GM12878 (cell line): ENCODE data around the gene HIC1. TPM values are rescaled to one million over a fixed set of nuclear protein-coding genes. Genes with fewer than 3 reads are reported as not detected.
A peak's percentile ranks its signal among the peaks of the same experiment; 100 is the strongest.

Experiments
- ATAC-seq: fragments of 200-7000 bp; cut with Tn5 transposase; 3 replicates; pipeline ENCODE4 v1.9.1; 2020; ENCODE audit warnings: mild to moderate bottlenecking, moderate library complexity
- BruUV-seq: library from RNA; stranded (reverse); fragments of 400-500 nt; replicated peaks from 2 replicates; lab custom pipeline; 2021; lab: Mats Ljungman, UMichigan
- CTCF ChIA-PET: fragments of 300-600 bp; sonication (Branson Sonifier 250); formaldehyde crosslinking; extraction: SDS; loops from one replicate; lab custom pipeline; 2021; ENCODE audit warnings: inconsistent platforms; lab: Yijun Ruan, JAX
- POLR2A ChIA-PET: fragments of 350-600 bp; formaldehyde crosslinking; extraction: SDS; loops from one replicate; lab custom pipeline; 2021; ENCODE audit warnings: inconsistent platforms; lab: Charles Lee
- RAD21 ChIA-PET: fragments of 300-600 bp; sonication (Branson Sonifier 250); formaldehyde crosslinking; loops from one replicate; lab custom pipeline; 2023; ENCODE audit warnings: antibody characterized with exemption; ENCODE audit not compliant: unreplicated experiment; lab: Charles Lee
- SMC1A ChIA-PET: fragments of 300-600 bp; sonication (Branson Sonifier 250); formaldehyde crosslinking; loops from one replicate; lab custom pipeline; 2023; ENCODE audit not compliant: unreplicated experiment, uncharacterized antibody; lab: Charles Lee
- DNase-seq: peaks from one replicate; pipeline ENCODE4 v3.0.0-alpha.2; 2011; ENCODE audit warnings: low read depth, low spot score
- FAIRE-seq: peaks from 3 replicates; lab custom pipeline; 2011; peaks lifted over from hg19 to GRCh38; lab: Jason Lieb, UNC
- H2AFZ ChIP-seq: 2 replicates; pipeline ENCODE4 v1.6.0; 2011; ENCODE audit warnings: low read depth, low read length, control low read depth; ENCODE audit not compliant: control insufficient read depth
- H3K27ac ChIP-seq: 2 replicates; pipeline ENCODE4 v1.5.1; 2011; ENCODE audit warnings: control low read depth; ENCODE audit not compliant: control insufficient read depth, insufficient read depth
- H3K27me3 ChIP-seq, 2 experiments: replicated peaks in 1 of 2; 2 replicates each; pipeline versions ENCODE4 v1.6.0 to v1.6.1; 2011; ENCODE audit warnings: low read length in 1 of 2; ENCODE audit not compliant: control insufficient read depth in 2 of 2, insufficient read depth in 2 of 2
- H3K36me3 ChIP-seq, 2 experiments: 2 replicates each; pipeline ENCODE4 v1.5.1; 2011; ENCODE audit warnings: low read length in 1 of 2; ENCODE audit not compliant: control insufficient read depth in 2 of 2, insufficient read depth in 2 of 2
- H3K4me1 ChIP-seq: 2 replicates; pipeline ENCODE4 v1.6.1; 2011; ENCODE audit warnings: mild to moderate bottlenecking, low read length, moderate library complexity, mixed read lengths; ENCODE audit not compliant: control insufficient read depth, insufficient read depth
- H3K4me2 ChIP-seq: 2 replicates; pipeline ENCODE4 v1.6.0; 2011; ENCODE audit warnings: control low read depth; ENCODE audit not compliant: control insufficient read depth, insufficient read depth
- H3K4me3 ChIP-seq: fragments of 200-600 bp; sonication (generic); 2 replicates; pipeline ENCODE4 v1.5.1; 2016
- H3K79me2 ChIP-seq: 2 replicates; pipeline ENCODE4 v1.6.0; 2011; ENCODE audit warnings: low read length; ENCODE audit not compliant: control insufficient read depth, insufficient read depth
- H3K9ac ChIP-seq: 2 replicates; pipeline ENCODE4 v1.8.0; 2011; ENCODE audit warnings: low read length, control low read depth, mixed read lengths; ENCODE audit not compliant: control insufficient read depth, insufficient read depth
- H3K9me3 ChIP-seq: replicated peaks from 3 replicates; pipeline ENCODE4 v1.5.1; 2011; ENCODE audit warnings: mild to moderate bottlenecking, low read length; ENCODE audit not compliant: control insufficient read depth, insufficient read depth
- H4K20me1 ChIP-seq: 2 replicates; pipeline ENCODE4 v1.6.0; 2011; ENCODE audit not compliant: control insufficient read depth, insufficient read depth
- HDGF ChIP-seq: fragments of 450-650 bp; IDR thresholded peaks from 2 replicates; pipeline ENCODE4 v1.6.1; 2016; ENCODE audit warnings: antibody characterized with exemption
- TCF7 ChIP-seq: IDR thresholded peaks from 2 replicates; pipeline ENCODE4 v1.6.1; 2014; ENCODE audit warnings: antibody characterized with exemption, borderline replicate concordance
- WGBS: methylation state at CpG from one replicate; pipeline ENCODE4 v1.1.6; 2016; ENCODE audit warnings: low lambda C conversion rate; ENCODE audit not compliant: insufficient replicate concordance, insufficient coverage; ENCODE audit errors: missing lambda C conversion rate; 5-methylcytosine and 5-hydroxymethylcytosine counted together
- in situ Hi-C: fragments of 300-500 bp; cut with MboI; formaldehyde crosslinking; loops from 9 replicates; pipeline ENCODE4 v1.14.3; 2018; ENCODE audit warnings: mixed read lengths
- intact Hi-C: fragments of 100-400 bp; cut with micrococcal nuclease; formaldehyde crosslinking; loops from one replicate; pipeline ENCODE4 v1.14.2; 2022; ENCODE audit not compliant: unreplicated experiment
- microRNA counts: library from miRNA; unstranded; fragments of <30 nt; microRNA quantifications from one replicate; lab custom pipeline; 2016
- microRNA-seq: library from miRNA; unstranded; fragments of <30 nt; microRNA quantifications from one replicate; pipeline ENCODE4, GENCODE V29; 2018
- polyA plus RNA-seq, 11 experiments: library from polyadenylated mRNA; depleted of rRNA in 4 of 11; unstranded in 6 of 11; stranded (reverse) in 5 of 11; fragments of >200 nt; fragmentation: Nextera tagmentation in 4 of 11; fragmentation: Illumina TruSeq in 1 of 11; extraction: Ambion mirVana in 4 of 11; extraction: Trizol in 1 of 11; gene quantifications; 1 replicate in 1 of 11; 2 replicates in 10 of 11; pipeline versions ENCODE4 v1.2.1 to v1.2.3, GENCODE V29; 2011 to 2016; ENCODE audit warnings: inconsistent platforms in 2 of 11, missing spikeins in 2 of 11, low read depth in 1 of 11
- small RNA-seq: library from RNA; depleted of rRNA; stranded (forward); fragments of <200 nt; gene quantifications from one replicate; pipeline ENCODE3, GENCODE V24; 2014
- total RNA-seq, 4 experiments: library from RNA; depleted of rRNA in 3 of 4; stranded (reverse); fragments of >200 nt in 3 of 4; fragmentation: Illumina TruSeq in 1 of 4; extraction: Trizol in 1 of 4; gene quantifications; 2 replicates each; pipeline versions ENCODE4 v1.2.1 to v1.2.3, GENCODE V29; 2013 to 2021

The HIC1 gene
- total and polyA plus RNA-seq, 10 of the 15 experiments (the other 5 are each of a cell fraction or from before 2014, with no cell fraction given) = 0.11 to 61.1 (median 4.9) TPM

DNA sequence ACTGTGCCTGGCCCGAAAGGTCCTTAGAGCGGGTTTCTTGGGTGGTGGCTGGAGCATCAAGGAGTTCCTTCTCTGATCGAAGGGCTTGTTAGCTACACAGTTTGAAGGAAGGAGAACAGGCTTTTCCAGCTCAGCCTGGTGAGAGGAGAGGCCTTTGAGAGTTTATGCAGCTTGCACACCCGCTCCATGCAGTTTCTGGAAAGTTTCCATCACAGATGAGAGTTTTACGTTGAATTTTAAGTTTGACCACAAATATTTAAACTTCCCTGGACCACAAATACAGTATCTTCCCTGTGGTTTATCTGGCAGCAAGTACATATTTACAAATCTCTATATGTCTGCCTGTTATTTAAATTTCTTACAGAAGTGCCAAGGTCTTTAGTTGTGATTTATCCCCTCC is 56.8 kb downstream of the HIC1 start:
- ChIA-PET SMC1A (interaction anchor here (2.4 to 2.8 kb wide), 2 partner anchors 11 to 26 kb away, joined by 6 to 17 read pairs; no protein-coding TSS in a partner anchor), CTCF (interaction anchor here (1.2 to 2.8 kb wide), 3 partner anchors 8 to 41 kb away, joined by 3 to 11 read pairs (median 3); no protein-coding TSS in a partner anchor), RAD21 (interaction anchor here (1.0 to 2.2 kb wide), 2 partner anchors 17 to 129 kb away, joined by 3 to 8 read pairs; no protein-coding TSS in a partner anchor), POLR2A (interaction anchor here (0.6 to 1.2 kb wide), 2 partner anchors 27 to 48 kb away, joined by 3 to 4 read pairs; no protein-coding TSS in a partner anchor)
- BruUV-seq = no TSS peak
- peaks cover 23% of the 10 kb centered on the region for H3K4me1 ChIP-seq
- intact Hi-C loops = no loop called here
- H3K79me2 ChIP-seq = no peaks in the 10 kb centered on the region
- ATAC-seq (no peak), FAIRE-seq (no peak), DNase-seq (no peak)
- H3K36me3 ChIP-seq = no peaks in the 10 kb centered on the region; a peak in 2 of 4 replicates
- WGBS = 98% methylated on average over 5 of the region's 5 CpGs
- H3K4me2 ChIP-seq = no peak overlapping the region
- no peaks in the 10 kb centered on the region for H4K20me1 ChIP-seq
- in situ Hi-C loops = no loop called here
- H2AFZ ChIP-seq = no peak overlapping the region
- H3K27me3 ChIP-seq = no peaks in the 10 kb centered on the region
- H3K4me3 ChIP-seq = no peak overlapping the region
- no peak overlapping the region for H3K9ac ChIP-seq
- no peak overlapping the region for H3K27ac ChIP-seq
- TF ChIP-seq HDGF (no peak), TCF7 (no peak)
- H3K9me3 ChIP-seq = no peaks in the 10 kb centered on the region

MicroRNAs encoded within 50 kb of the gene (microRNA counts, 767-probe panel; counts per million panel counts)
- microRNA hsa-miR-132-3p (lab: Ali Mortazavi, UCI) = 3,152 counts per million, percentile 89 among the panel's probes with 10 or more counts
- microRNA hsa-miR-212-3p (lab: Ali Mortazavi, UCI) = 1,705 counts per million, percentile 66 among the panel's probes with 10 or more counts

Small RNAs within 50 kb of the gene (microRNA-seq; reads per million reads assigned to microRNA genes)
- gene MIR132 (891 reads per million, percentile 89 among the genes with 10 or more reads in this experiment), gene MIR212 (71.0 reads per million, percentile 71 among the genes with 10 or more reads in this experiment)

Small RNAs within 50 kb of the gene (small RNA-seq; reads per million reads assigned to genes)
- gene AC090617.6 = not detected
- not detected for gene AC090617.9
- 22.5 reads per million, percentile 97 among the genes with 10 or more reads in this experiment for gene MIR132
- gene MIR212 = 34.8 reads per million, percentile 98 among the genes with 10 or more reads in this experiment
- gene OVCA2 = not detected

Other genes with a start within 250 kb of the HIC1 start
- 13.7 and 13.8 TPM in 2 replicates for gene SMYD4, start 225.2 kb upstream of the HIC1 start, total RNA-seq (2014; rRNA removed)
- 13.6 and 13.7 TPM in 2 replicates for gene SMYD4, start 225.2 kb upstream of the HIC1 start, total RNA-seq (2014; rRNA removed; fragmentation: Illumina TruSeq; extraction: Trizol)
- gene SMYD4, start 225.2 kb upstream of the HIC1 start, total RNA-seq (2021) = 15.6 and 15.8 TPM in 2 replicates
- 12.5 and 15.1 TPM in 2 replicates for gene SMYD4, start 225.2 kb upstream of the HIC1 start, polyA plus RNA-seq (2011; rRNA removed)
- gene SMYD4, start 225.2 kb upstream of the HIC1 start, polyA plus RNA-seq (2014; fragmentation: Illumina TruSeq; extraction: Trizol) = 13.5 and 15.3 TPM in 2 replicates
- 1 to 10 TPM; 2.1 to 2.6 TPM for gene SMYD4, start 225.2 kb upstream of the HIC1 start, polyA plus RNA-seq (2014; fragmentation: Nextera tagmentation; extraction: Ambion mirVana)
- gene SMYD4, start 225.2 kb upstream of the HIC1 start, polyA plus RNA-seq (2014; rRNA removed) = 11.9 and 12.0 TPM in 2 replicates
- gene SMYD4, start 225.2 kb upstream of the HIC1 start, polyA plus RNA-seq (2016; fragmentation: Nextera tagmentation; extraction: Ambion mirVana) = 10 to 100 TPM; 16.5 to 18.8 TPM
- gene RPA1, start 225.1 kb upstream of the HIC1 start, total RNA-seq (2014; rRNA removed) = 43.1 and 48.6 TPM in 2 replicates
- gene RPA1, start 225.1 kb upstream of the HIC1 start, total RNA-seq (2014; rRNA removed; fragmentation: Illumina TruSeq; extraction: Trizol) = 42.7 and 43.2 TPM in 2 replicates
- 187 and 198 TPM in 2 replicates for gene RPA1, start 225.1 kb upstream of the HIC1 start, total RNA-seq (2021)
- 149 and 153 TPM in 2 replicates for gene RPA1, start 225.1 kb upstream of the HIC1 start, polyA plus RNA-seq (2011; rRNA removed)
- gene RPA1, start 225.1 kb upstream of the HIC1 start, polyA plus RNA-seq (2014; fragmentation: Illumina TruSeq; extraction: Trizol) = 75.9 and 92.3 TPM in 2 replicates
- gene RPA1, start 225.1 kb upstream of the HIC1 start, polyA plus RNA-seq (2014; fragmentation: Nextera tagmentation; extraction: Ambion mirVana) = 10 to 100 TPM; 35.9 to 50.6 TPM
- gene RPA1, start 225.1 kb upstream of the HIC1 start, polyA plus RNA-seq (2014; rRNA removed) = 66.5 and 69.0 TPM in 2 replicates
- gene RPA1, start 225.1 kb upstream of the HIC1 start, polyA plus RNA-seq (2016; fragmentation: Nextera tagmentation; extraction: Ambion mirVana) = 100 to 1,000 TPM; 118 to 125 TPM
- gene RTN4RL1, start 29.8 kb upstream of the HIC1 start, total RNA-seq (2014; rRNA removed) = 0.05 and 0.11 TPM in 2 replicates
- not detected in 2 replicates for gene RTN4RL1, start 29.8 kb upstream of the HIC1 start, total RNA-seq (2014; rRNA removed; fragmentation: Illumina TruSeq; extraction: Trizol)
- gene RTN4RL1, start 29.8 kb upstream of the HIC1 start, total RNA-seq (2021) = 0.10 and 0.13 TPM in 2 replicates
- not detected in 2 replicates for gene RTN4RL1, start 29.8 kb upstream of the HIC1 start, polyA plus RNA-seq (2011; rRNA removed)
- gene RTN4RL1, start 29.8 kb upstream of the HIC1 start, polyA plus RNA-seq (2014; fragmentation: Illumina TruSeq; extraction: Trizol) = not detected in 2 replicates
- not detected for gene RTN4RL1, start 29.8 kb upstream of the HIC1 start, polyA plus RNA-seq (2014; fragmentation: Nextera tagmentation; extraction: Ambion mirVana)
- gene RTN4RL1, start 29.8 kb upstream of the HIC1 start, polyA plus RNA-seq (2014; rRNA removed) = 0.03 and 0.08 TPM in 2 replicates
- gene RTN4RL1, start 29.8 kb upstream of the HIC1 start, polyA plus RNA-seq (2016; fragmentation: Nextera tagmentation; extraction: Ambion mirVana) = not detected
- 21.1 and 22.5 TPM in 2 replicates for gene DPH1, start 24.9 kb upstream of the HIC1 start, total RNA-seq (2014; rRNA removed)
- 13.4 and 17.5 TPM in 2 replicates for gene DPH1, start 24.9 kb upstream of the HIC1 start, total RNA-seq (2014; rRNA removed; fragmentation: Illumina TruSeq; extraction: Trizol)
- gene DPH1, start 24.9 kb upstream of the HIC1 start, total RNA-seq (2021) = 20.2 and 21.3 TPM in 2 replicates
- 16.0 and 33.6 TPM in 2 replicates for gene DPH1, start 24.9 kb upstream of the HIC1 start, polyA plus RNA-seq (2011; rRNA removed)
- 7.1 and 16.0 TPM in 2 replicates for gene DPH1, start 24.9 kb upstream of the HIC1 start, polyA plus RNA-seq (2014; fragmentation: Illumina TruSeq; extraction: Trizol)
- under 1 TPM; 0.29 to 0.95 TPM for gene DPH1, start 24.9 kb upstream of the HIC1 start, polyA plus RNA-seq (2014; fragmentation: Nextera tagmentation; extraction: Ambion mirVana)
- 22.2 and 24.4 TPM in 2 replicates for gene DPH1, start 24.9 kb upstream of the HIC1 start, polyA plus RNA-seq (2014; rRNA removed)
- gene DPH1, start 24.9 kb upstream of the HIC1 start, polyA plus RNA-seq (2016; fragmentation: Nextera tagmentation; extraction: Ambion mirVana) = 10 to 100 TPM; 19.0 to 22.0 TPM
- gene OVCA2, start 13.1 kb upstream of the HIC1 start, total RNA-seq (2014; rRNA removed) = 57.5 and 58.6 TPM in 2 replicates
- gene OVCA2, start 13.1 kb upstream of the HIC1 start, total RNA-seq (2014; rRNA removed; fragmentation: Illumina TruSeq; extraction: Trizol) = 25.5 and 29.1 TPM in 2 replicates
- 39.7 and 46.9 TPM in 2 replicates for gene OVCA2, start 13.1 kb upstream of the HIC1 start, total RNA-seq (2021)
- 21.8 and 34.6 TPM in 2 replicates for gene OVCA2, start 13.1 kb upstream of the HIC1 start, polyA plus RNA-seq (2011; rRNA removed)
- gene OVCA2, start 13.1 kb upstream of the HIC1 start, polyA plus RNA-seq (2014; fragmentation: Illumina TruSeq; extraction: Trizol) = 24.8 and 32.5 TPM in 2 replicates
- 10 to 100 TPM in 1 of 2 experiments, 1 to 10 TPM in 1; 6.1 to 14.2 TPM for gene OVCA2, start 13.1 kb upstream of the HIC1 start, polyA plus RNA-seq (2014; fragmentation: Nextera tagmentation; extraction: Ambion mirVana)
- gene OVCA2, start 13.1 kb upstream of the HIC1 start, polyA plus RNA-seq (2014; rRNA removed) = 49.5 and 59.8 TPM in 2 replicates
- 10 to 100 TPM; 73.6 to 75.3 TPM for gene OVCA2, start 13.1 kb upstream of the HIC1 start, polyA plus RNA-seq (2016; fragmentation: Nextera tagmentation; extraction: Ambion mirVana)
- gene SMG6, start 248.7 kb downstream of the HIC1 start, total RNA-seq (2014; rRNA removed) = 16.4 and 16.7 TPM in 2 replicates
- 9.3 and 11.7 TPM in 2 replicates for gene SMG6, start 248.7 kb downstream of the HIC1 start, total RNA-seq (2014; rRNA removed; fragmentation: Illumina TruSeq; extraction: Trizol)
- 28.7 and 30.3 TPM in 2 replicates for gene SMG6, start 248.7 kb downstream of the HIC1 start, total RNA-seq (2021)
- 20.1 and 27.2 TPM in 2 replicates for gene SMG6, start 248.7 kb downstream of the HIC1 start, polyA plus RNA-seq (2011; rRNA removed)
- gene SMG6, start 248.7 kb downstream of the HIC1 start, polyA plus RNA-seq (2014; fragmentation: Illumina TruSeq; extraction: Trizol) = 16.2 and 21.4 TPM in 2 replicates
- under 1 TPM; 0.58 to 0.64 TPM for gene SMG6, start 248.7 kb downstream of the HIC1 start, polyA plus RNA-seq (2014; fragmentation: Nextera tagmentation; extraction: Ambion mirVana)
- 11.2 and 12.9 TPM in 2 replicates for gene SMG6, start 248.7 kb downstream of the HIC1 start, polyA plus RNA-seq (2014; rRNA removed)
- gene SMG6, start 248.7 kb downstream of the HIC1 start, polyA plus RNA-seq (2016; fragmentation: Nextera tagmentation; extraction: Ambion mirVana) = 10 to 100 TPM; 15.4 to 16.0 TPM
- gene SRR, start 248.8 kb downstream of the HIC1 start, total RNA-seq (2014; rRNA removed) = 16.1 and 23.7 TPM in 2 replicates
- 12.4 and 13.5 TPM in 2 replicates for gene SRR, start 248.8 kb downstream of the HIC1 start, total RNA-seq (2014; rRNA removed; fragmentation: Illumina TruSeq; extraction: Trizol)
- 19.3 and 20.7 TPM in 2 replicates for gene SRR, start 248.8 kb downstream of the HIC1 start, total RNA-seq (2021)
- gene SRR, start 248.8 kb downstream of the HIC1 start, polyA plus RNA-seq (2011; rRNA removed) = 11.7 TPM in 2 replicates
- gene SRR, start 248.8 kb downstream of the HIC1 start, polyA plus RNA-seq (2014; fragmentation: Illumina TruSeq; extraction: Trizol) = 14.9 and 18.5 TPM in 2 replicates
- 10 to 100 TPM; 21.1 to 33.9 TPM for gene SRR, start 248.8 kb downstream of the HIC1 start, polyA plus RNA-seq (2014; fragmentation: Nextera tagmentation; extraction: Ambion mirVana)
- gene SRR, start 248.8 kb downstream of the HIC1 start, polyA plus RNA-seq (2014; rRNA removed) = 15.2 and 17.5 TPM in 2 replicates
- gene SRR, start 248.8 kb downstream of the HIC1 start, polyA plus RNA-seq (2016; fragmentation: Nextera tagmentation; extraction: Ambion mirVana) = 10 to 100 TPM; 25.8 to 30.5 TPM